Stomach (tissue), 9 donors: ENCODE measurements around the gene MYBPC3. TPM values are rescaled to one million over a fixed set of nuclear protein-coding genes. Genes with fewer than 3 reads are reported as not detected.
A peak's percentile ranks its signal among the peaks of the same experiment; 100 is the strongest.

Experiments
- DNase-seq, 2 donors: peaks; one replicate each; pipeline versions ENCODE4 v3.0.0 to v3.0.0-alpha.2; 2013 to 2019
- H3K27ac ChIP-seq, 5 donors: fragments of 200-600 bp in 4 of 5; sonication (generic) in 4 of 5; one replicate each; pipeline ENCODE4 v1.5.1; 2013 to 2019; ENCODE audit warnings: mild to moderate bottlenecking in 1 of 5, moderate library complexity in 1 of 5
- H3K27me3 ChIP-seq, 3 donors: fragments of 200-600 bp; sonication (generic); one replicate each; pipeline ENCODE4 v1.5.1; 2017 to 2019; ENCODE audit warnings: mixed run types in 1 of 3
- H3K36me3 ChIP-seq, 4 donors: fragments of 200-600 bp; sonication (generic); 1 replicate in 3 of 4; 2 replicates in 1 of 4; pipeline ENCODE4 v1.5.1; 2016 to 2019
- H3K4me1 ChIP-seq, 4 donors: fragments of 200-600 bp; sonication (generic); one replicate each; pipeline ENCODE4 v1.5.1; 2016 to 2019
- H3K4me3 ChIP-seq, 4 donors: fragments of 200-600 bp; sonication (generic) in 3 of 4; one replicate each; pipeline ENCODE4 v1.5.1; 2016 to 2019; ENCODE audit warnings: mild to moderate bottlenecking in 1 of 4
- H3K9me3 ChIP-seq, 4 donors: fragments of 200-600 bp; sonication (generic); one replicate each; pipeline ENCODE4 v1.5.1; 2016 to 2019
- EP300 ChIP-seq: sonication (generic); formaldehyde crosslinking; IDR thresholded peaks from one replicate; pipeline ENCODE4 v1.6.1; 2017; ENCODE audit warnings: antibody characterized with exemption
- POLR2A ChIP-seq, 4 donors: fragments of 450-650 bp; IDR thresholded peaks; one replicate each; pipeline ENCODE4 v1.6.1; 2016; ENCODE audit warnings: antibody characterized with exemption in 4 of 4, control low read depth in 2 of 4, mild to moderate bottlenecking in 1 of 4, moderate library complexity in 1 of 4
- POLR2AphosphoS5 ChIP-seq, 3 donors: sonication (generic); formaldehyde crosslinking; IDR thresholded peaks; one replicate each; pipeline ENCODE4 v1.6.1; 2016; ENCODE audit warnings: antibody characterized with exemption in 3 of 3
- WGBS, 5 donors: extraction: QIAGEN DNeasy Blood & Tissue Kit in 3 of 5; methylation state at CpG; one replicate each; pipeline versions ENCODE4 v1.1.5 to v1.1.7; 2013 to 2018; 5-methylcytosine and 5-hydroxymethylcytosine counted together
- intact Hi-C: fragments of 100-400 bp; cut with DNase I; formaldehyde crosslinking; loops from one replicate; pipeline ENCODE4 v1.15.1; 2023; ENCODE audit warnings: low total_unique reads
- polyA plus RNA-seq, 3 donors: library from polyadenylated mRNA; stranded (reverse); fragments of 200-250 nt; gene quantifications; one replicate each; pipeline ENCODE4 v1.2.3, GENCODE V29; 2013
- total RNA-seq, 5 donors: library from RNA; depleted of rRNA; stranded (reverse); fragments of >200 nt; gene quantifications; one replicate each; pipeline versions ENCODE4 v1.1.0 to v1.2.3, GENCODE V29; 2014 to 2016
- TF ChIP-seq, protein P1 (sequence below), 7 experiments: fragments of 450-650 bp in 4 of 7; fragments of 200-600 bp in 3 of 7; sonication (generic) in 3 of 7; IDR thresholded peaks; one replicate each; pipeline ENCODE4 v1.5.1; 2016 to 2019; ENCODE audit warnings: antibody characterized with exemption in 7 of 7, control low read depth in 2 of 7, mild to moderate bottlenecking in 1 of 7
- donor health status: healthy with polysubstance abuse.
- donor health status: Bipolar disorder and iron deficiency.
- donor health status: healthy.

MYBPC3 gene
- total and polyA plus RNA-seq, 8 donors = 0.72 to 15.6 (median 1.5) TPM; not detected in 2

DNA sequence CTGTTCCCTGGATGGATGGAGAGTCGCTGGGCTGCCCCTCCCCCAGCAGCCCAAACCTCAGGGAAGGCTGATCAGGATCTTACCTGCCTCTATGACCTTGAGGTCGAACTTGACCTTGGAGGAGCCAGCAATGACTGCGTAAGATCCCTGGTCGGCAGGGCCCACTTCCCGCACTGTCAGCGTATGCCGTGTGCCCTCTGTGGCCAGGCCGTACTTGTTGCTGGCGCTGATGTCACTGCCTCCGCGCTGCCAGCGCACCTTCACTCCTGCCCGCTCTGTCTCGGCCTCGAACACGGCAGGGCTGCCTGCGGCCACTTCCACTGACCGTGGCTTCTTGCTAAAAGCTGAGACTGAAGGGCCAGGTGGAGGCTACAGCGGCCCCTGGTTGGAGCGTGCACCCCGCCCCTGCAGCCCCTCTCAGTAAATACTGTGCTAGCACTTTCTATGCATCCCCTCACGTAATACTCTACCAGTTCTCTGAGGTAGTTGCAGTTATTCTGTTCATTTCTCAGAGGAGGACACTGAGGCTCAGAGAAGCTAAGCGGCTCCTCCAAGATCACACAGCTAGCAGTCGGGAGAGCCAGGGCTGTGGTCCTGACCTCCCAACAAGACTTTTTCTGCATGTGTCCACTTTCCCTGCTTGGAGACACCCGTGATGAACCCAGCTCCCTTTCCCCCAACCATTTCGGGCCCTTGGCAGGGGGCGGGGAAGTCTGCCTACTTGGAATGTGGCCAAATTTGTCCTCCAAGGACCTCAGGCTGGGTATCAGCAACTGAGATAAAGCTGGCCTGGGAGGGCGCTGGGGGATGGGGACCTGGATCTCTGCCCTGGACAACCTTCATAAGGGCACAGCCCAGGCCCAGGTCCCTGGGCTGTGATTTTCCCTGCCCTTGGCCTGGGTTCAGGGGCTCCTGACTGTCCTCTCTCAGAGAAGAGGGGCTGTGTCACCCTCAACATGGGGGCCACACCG lies 1.1 kb downstream of the MYBPC3 start:
- Histone ChIP-seq H3K27me3 (no peaks in the 10 kb centered on the region), H3K9me3 (no peaks in the 10 kb centered on the region), H3K4me3 (no peak overlapping the region), H3K36me3 (peaks cover 0 to 7% (median 0%) of the 10 kb centered on the region in 4 donors), H3K27ac (peak overlapping the region in 4 of 5 donors; percentile 14 to 46 (median 36)), H3K4me1 (peaks cover 5 to 26% (median 24%) of the 10 kb centered on the region in 4 donors)
- 54 to 77% (median 61%) methylated on average over 23 to 29 of the region's 29 CpGs for WGBS, 5 donors
- peak; percentile 68 to 77 for DNase-seq
- intact Hi-C loops = no loop called here
- no peak for TF ChIP-seq POLR2A (IDR thresholded peaks at IDR 0.05)
- TF ChIP-seq POLR2AphosphoS5 (IDR thresholded peaks at IDR 0.05) = peak in 1 of 3 donors; percentile 19

DNA sequence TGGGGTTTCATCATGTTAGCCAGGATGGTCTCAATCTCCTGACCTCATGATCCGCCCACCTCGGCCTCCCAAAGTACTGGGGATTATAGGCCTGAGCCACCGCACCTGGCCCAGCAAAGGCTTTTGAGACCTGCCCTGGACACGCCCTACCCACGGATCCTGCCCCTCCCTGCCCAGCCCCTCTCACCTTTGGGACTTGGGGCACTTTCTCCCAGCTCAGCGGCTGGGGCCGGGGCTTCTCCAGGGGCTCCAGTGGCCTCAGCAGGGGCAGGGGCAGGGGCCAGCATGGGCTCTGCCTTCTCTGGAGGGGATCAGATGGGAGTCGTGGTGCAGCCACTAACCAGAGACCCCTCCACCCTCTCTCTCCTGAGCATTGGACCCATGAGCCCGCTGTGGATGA lies 2.2 kb downstream of the MYBPC3 start:
- H3K9me3 ChIP-seq = no peaks in the 10 kb centered on the region
- intact Hi-C loops = no loop called here
- 83 to 92% (median 88%) methylated on average over 9 of the region's 9 CpGs; no CpG with 5 or more reads in 1 of the 5 donors for WGBS, 5 donors
- H3K27me3 ChIP-seq = no peaks in the 10 kb centered on the region
- H3K4me3 ChIP-seq = no peak overlapping the region
- no peak for DNase-seq
- TF ChIP-seq POLR2AphosphoS5 (IDR thresholded peaks at IDR 0.05) = no peak
- no peak for TF ChIP-seq EP300
- TF ChIP-seq, protein P1, sequence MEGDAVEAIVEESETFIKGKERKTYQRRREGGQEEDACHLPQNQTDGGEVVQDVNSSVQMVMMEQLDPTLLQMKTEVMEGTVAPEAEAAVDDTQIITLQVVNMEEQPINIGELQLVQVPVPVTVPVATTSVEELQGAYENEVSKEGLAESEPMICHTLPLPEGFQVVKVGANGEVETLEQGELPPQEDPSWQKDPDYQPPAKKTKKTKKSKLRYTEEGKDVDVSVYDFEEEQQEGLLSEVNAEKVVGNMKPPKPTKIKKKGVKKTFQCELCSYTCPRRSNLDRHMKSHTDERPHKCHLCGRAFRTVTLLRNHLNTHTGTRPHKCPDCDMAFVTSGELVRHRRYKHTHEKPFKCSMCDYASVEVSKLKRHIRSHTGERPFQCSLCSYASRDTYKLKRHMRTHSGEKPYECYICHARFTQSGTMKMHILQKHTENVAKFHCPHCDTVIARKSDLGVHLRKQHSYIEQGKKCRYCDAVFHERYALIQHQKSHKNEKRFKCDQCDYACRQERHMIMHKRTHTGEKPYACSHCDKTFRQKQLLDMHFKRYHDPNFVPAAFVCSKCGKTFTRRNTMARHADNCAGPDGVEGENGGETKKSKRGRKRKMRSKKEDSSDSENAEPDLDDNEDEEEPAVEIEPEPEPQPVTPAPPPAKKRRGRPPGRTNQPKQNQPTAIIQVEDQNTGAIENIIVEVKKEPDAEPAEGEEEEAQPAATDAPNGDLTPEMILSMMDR (IDR thresholded peaks at IDR 0.05) = no peak
- TF ChIP-seq POLR2A (IDR thresholded peaks at IDR 0.05) = no peak
- peaks cover 5 to 20% (median 19%) of the 10 kb centered on the region in 4 donors for H3K4me1 ChIP-seq
- peaks cover 0 to 5% (median 0%) of the 10 kb centered on the region in 4 donors for H3K36me3 ChIP-seq
- H3K27ac ChIP-seq = no peak overlapping the region

DNA sequence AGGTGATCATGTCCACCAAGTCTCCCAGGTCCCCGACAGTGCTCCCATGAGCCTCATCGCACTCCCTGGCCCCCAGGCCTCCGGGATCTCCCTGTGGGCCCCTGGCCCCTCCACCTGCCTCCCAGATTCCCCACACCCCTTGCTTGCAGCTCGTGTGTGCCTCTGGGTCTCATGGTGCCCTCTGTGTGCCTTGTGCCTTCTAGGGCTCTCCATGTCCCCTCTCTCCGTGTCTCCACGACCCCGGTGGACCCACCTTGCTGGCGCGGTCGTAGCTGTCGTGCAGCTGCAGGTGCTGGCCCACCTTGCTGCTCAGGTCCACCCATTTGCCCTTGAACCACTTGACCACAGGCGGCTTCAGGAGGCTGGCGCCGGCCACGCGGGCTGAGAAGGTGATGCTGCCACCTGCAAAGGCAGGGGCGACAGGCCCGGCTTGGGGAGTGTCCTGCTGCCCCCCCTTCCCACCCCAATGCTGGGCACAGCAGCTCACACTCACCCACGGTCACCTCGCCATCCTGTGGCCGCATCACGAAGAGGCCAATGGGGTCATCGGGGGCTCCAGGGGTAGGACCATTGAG lies 2.9 kb downstream of the MYBPC3 start:
- no peak overlapping the region for H3K4me3 ChIP-seq
- no peaks in the 10 kb centered on the region for H3K9me3 ChIP-seq
- 89 to 93% (median 92%) methylated on average over 17 to 23 of the region's 23 CpGs for WGBS, 5 donors
- no peak for DNase-seq
- no peaks in the 10 kb centered on the region for H3K27me3 ChIP-seq
- TF ChIP-seq, protein P1 (IDR thresholded peaks at IDR 0.05) = no peak
- TF ChIP-seq EP300 (no peak), POLR2A (IDR thresholded peaks at IDR 0.05) (no peak), POLR2AphosphoS5 (IDR thresholded peaks at IDR 0.05) (no peak)
- H3K4me1 ChIP-seq = peaks cover under 1 to 13% (median 12%) of the 10 kb centered on the region in 4 donors
- intact Hi-C loops = no loop called here
- H3K36me3 ChIP-seq = no peaks in the 10 kb centered on the region
- H3K27ac ChIP-seq = no peak overlapping the region

DNA sequence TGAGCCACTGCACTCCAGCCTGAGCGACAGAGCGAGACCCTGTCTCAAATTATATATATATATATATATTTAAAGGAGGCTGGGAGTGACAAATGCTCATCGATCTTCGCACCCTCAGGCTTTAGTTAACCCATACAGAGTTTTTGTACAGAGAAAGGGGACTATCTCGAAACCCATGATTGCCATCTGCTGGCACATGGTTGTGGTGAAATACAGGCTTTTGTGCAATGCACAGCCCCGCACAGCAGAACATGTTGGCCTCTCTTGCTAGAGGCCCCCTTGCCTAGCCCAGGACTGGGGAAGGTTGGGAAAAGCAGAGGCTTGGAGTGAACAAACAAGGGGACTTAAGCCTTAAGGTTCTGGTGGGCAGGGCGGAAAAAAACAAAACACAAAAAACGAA lies 3.6 kb downstream of the MYBPC3 start:
- no peak for DNase-seq
- 56 to 76% (median 72%) methylated on average over 5 to 8 of the region's 8 CpGs for WGBS, 5 donors
- intact Hi-C loops = no loop called here
- Histone ChIP-seq H3K27ac (no peak overlapping the region), H3K36me3 (no peaks in the 10 kb centered on the region), H3K4me1 (peaks cover 0 to 13% (median 9%) of the 10 kb centered on the region in 4 donors), H3K27me3 (no peaks in the 10 kb centered on the region), H3K4me3 (no peak overlapping the region), H3K9me3 (no peaks in the 10 kb centered on the region)
- no peak for TF ChIP-seq EP300
- no peak for TF ChIP-seq POLR2AphosphoS5 (IDR thresholded peaks at IDR 0.05)
- TF ChIP-seq POLR2A (IDR thresholded peaks at IDR 0.05) = no peak

DNA sequence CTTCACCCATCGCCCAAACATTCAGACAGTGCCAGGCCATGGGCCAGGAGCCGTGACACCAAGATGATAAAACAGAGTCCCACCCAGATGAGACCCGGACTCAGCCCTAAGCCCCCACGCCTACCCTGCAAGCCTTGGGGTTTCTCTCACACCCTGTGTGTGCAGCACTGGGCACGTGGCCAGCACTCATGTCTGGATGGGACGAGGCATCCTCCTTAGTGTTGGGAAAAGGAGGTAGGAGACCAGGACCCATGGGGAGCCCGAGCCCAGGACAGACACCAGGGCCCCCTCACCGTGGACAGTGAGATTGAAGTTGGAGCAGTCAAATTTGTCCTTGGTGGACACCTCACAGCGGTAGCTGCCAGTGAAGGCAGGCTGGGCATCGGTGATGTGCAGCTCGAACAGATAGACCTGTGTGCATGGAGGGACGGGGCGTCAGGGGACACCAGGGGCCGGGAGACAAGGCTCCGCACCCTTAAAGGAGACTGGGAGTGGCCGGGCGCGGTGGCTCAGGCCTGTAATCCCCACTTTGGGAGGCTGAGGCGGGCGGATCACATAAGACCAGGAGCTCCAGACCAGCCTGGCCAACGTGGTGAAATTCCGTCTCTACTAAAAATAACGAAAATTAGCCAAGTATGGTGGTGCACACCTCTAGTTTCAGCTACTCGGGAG lies 4.2 kb downstream of the MYBPC3 start:
- no peak overlapping the region for H3K27ac ChIP-seq
- intact Hi-C loops = no loop called here
- H3K36me3 ChIP-seq = no peaks in the 10 kb centered on the region
- peaks cover 0 to 13% (median 9%) of the 10 kb centered on the region in 4 donors for H3K4me1 ChIP-seq
- no peak for DNase-seq
- no peaks in the 10 kb centered on the region for H3K9me3 ChIP-seq
- TF ChIP-seq, protein P1 (IDR thresholded peaks at IDR 0.05) = no peak
- TF ChIP-seq EP300 (no peak), POLR2AphosphoS5 (IDR thresholded peaks at IDR 0.05) (no peak), POLR2A (IDR thresholded peaks at IDR 0.05) (no peak)
- H3K4me3 ChIP-seq = no peak overlapping the region
- H3K27me3 ChIP-seq = no peaks in the 10 kb centered on the region
- WGBS, 5 donors = 81 to 86% (median 82%) methylated on average over 12 to 24 of the region's 24 CpGs
